ENCODE data around the gene FKRP. TPM values are rescaled to one million over a fixed set of nuclear protein-coding genes. Genes with fewer than 3 reads are reported as not detected.

Gene FKRP
- total RNA-seq, 2 experiments from 2014 or later, result 15.5 to 18.9 TPM

DNA sequence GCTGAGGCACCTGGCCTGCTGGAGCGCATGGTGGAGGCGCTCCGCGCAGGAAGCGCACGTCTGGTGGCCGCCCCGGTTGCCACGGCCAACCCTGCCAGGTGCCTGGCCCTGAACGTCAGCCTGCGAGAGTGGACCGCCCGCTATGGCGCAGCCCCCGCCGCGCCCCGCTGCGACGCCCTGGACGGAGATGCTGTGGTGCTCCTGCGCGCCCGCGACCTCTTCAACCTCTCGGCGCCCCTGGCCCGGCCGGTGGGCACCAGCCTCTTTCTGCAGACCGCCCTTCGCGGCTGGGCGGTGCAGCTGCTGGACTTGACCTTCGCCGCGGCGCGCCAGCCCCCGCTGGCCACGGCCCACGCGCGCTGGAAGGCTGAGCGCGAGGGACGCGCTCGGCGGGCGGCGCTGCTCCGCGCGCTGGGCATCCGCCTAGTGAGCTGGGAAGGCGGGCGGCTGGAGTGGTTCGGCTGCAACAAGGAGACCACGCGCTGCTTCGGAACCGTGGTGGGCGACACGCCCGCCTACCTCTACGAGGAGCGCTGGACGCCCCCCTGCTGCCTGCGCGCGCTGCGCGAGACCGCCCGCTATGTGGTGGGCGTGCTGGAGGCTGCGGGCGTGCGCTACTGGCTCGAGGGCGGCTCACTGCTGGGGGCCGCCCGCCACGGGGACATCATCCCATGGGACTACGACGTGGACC lies 10.1 kb downstream of the FKRP start:
- Histone ChIP-seq H3K27ac (ENCODE audit: low read depth, low read length, poor library complexity, severe bottlenecking) (no peak overlapping the region), H4K20me1 (ENCODE audit: insufficient read depth, low read length) (no peaks in the 10 kb centered on the region), H3K9me2 (ENCODE audit: insufficient read depth, low read length) (no peaks in the 10 kb centered on the region), H3K79me2 (ENCODE audit: insufficient read depth, low read depth, low read length) (no peaks in the 10 kb centered on the region), H3K4me3 (ENCODE audit: low read depth, low read length, poor library complexity, severe bottlenecking) (no peak overlapping the region), H2AFZ (ENCODE audit: low read length) (no peak overlapping the region), H3K4me2 (ENCODE audit: low read length) (no peak overlapping the region), H3K9me3 (ENCODE audit: low read length) (no peaks in the 10 kb centered on the region), H3K36me3 (ENCODE audit: insufficient read depth, low read length) (peaks cover 15% of the 10 kb centered on the region; the same call in 1 of the 2 replicates), H3K4me1 (ENCODE audit: insufficient read depth, low read length, poor library complexity, severe bottlenecking) (peaks cover 11% of the 10 kb centered on the region)
- CTCF ChIA-PET (ENCODE audit: unreplicated experiment), result interaction anchor here (0.6 kb wide), 1 partner anchor 235 kb away, joined by 3 read pairs; no protein-coding TSS in a partner anchor
- TF ChIP-seq EZH2phosphoT487 (IDR thresholded peaks at IDR 0.05; ENCODE audit: borderline replicate concordance, low read depth, low read length), result no peak
- TF ChIP-seq, protein P1, sequence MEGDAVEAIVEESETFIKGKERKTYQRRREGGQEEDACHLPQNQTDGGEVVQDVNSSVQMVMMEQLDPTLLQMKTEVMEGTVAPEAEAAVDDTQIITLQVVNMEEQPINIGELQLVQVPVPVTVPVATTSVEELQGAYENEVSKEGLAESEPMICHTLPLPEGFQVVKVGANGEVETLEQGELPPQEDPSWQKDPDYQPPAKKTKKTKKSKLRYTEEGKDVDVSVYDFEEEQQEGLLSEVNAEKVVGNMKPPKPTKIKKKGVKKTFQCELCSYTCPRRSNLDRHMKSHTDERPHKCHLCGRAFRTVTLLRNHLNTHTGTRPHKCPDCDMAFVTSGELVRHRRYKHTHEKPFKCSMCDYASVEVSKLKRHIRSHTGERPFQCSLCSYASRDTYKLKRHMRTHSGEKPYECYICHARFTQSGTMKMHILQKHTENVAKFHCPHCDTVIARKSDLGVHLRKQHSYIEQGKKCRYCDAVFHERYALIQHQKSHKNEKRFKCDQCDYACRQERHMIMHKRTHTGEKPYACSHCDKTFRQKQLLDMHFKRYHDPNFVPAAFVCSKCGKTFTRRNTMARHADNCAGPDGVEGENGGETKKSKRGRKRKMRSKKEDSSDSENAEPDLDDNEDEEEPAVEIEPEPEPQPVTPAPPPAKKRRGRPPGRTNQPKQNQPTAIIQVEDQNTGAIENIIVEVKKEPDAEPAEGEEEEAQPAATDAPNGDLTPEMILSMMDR (conservative IDR thresholded peaks at IDR 0.05; ENCODE audit: low read length), result no peak
- BruUV-seq (replicated peaks), result no TSS peak
- DNase-seq (ENCODE audit: low spot score), result no peak
- POLR2A ChIA-PET, result no interaction called here
- intact Hi-C loops (cut with micrococcal nuclease; ENCODE audit: unreplicated experiment), result loop anchor here (5.0 kb wide), 2 partner anchors 66 to 236 kb away; no protein-coding TSS in a partner anchor

DNA sequence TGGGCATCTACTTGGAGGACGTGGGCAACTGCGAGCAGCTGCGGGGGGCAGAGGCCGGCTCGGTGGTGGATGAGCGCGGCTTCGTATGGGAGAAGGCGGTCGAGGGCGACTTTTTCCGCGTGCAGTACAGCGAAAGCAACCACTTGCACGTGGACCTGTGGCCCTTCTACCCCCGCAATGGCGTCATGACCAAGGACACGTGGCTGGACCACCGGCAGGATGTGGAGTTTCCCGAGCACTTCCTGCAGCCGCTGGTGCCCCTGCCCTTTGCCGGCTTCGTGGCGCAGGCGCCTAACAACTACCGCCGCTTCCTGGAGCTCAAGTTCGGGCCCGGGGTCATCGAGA lies 10.7 kb downstream of the FKRP start:
- H3K36me3 ChIP-seq (ENCODE audit: insufficient read depth, low read length), result peaks cover 12% of the 10 kb centered on the region; the same call in 1 of the 2 replicates
- intact Hi-C loops (cut with micrococcal nuclease; ENCODE audit: unreplicated experiment), result loop anchor here (5.0 kb wide), 2 partner anchors 66 to 236 kb away; no protein-coding TSS in a partner anchor
- H3K4me2 ChIP-seq (ENCODE audit: low read length), result no peak overlapping the region
- BruUV-seq (replicated peaks), result no TSS peak
- no peak overlapping the region for H3K4me3 ChIP-seq (ENCODE audit: low read depth, low read length, poor library complexity, severe bottlenecking)
- no peaks in the 10 kb centered on the region for H3K9me2 ChIP-seq (ENCODE audit: insufficient read depth, low read length)
- ChIA-PET CTCF (ENCODE audit: unreplicated experiment) (interaction anchor here (0.6 kb wide), 1 partner anchor 236 kb away, joined by 3 read pairs; no protein-coding TSS in a partner anchor), POLR2A (no interaction called here)
- no peak overlapping the region for H2AFZ ChIP-seq (ENCODE audit: low read length)
- H3K27ac ChIP-seq (ENCODE audit: low read depth, low read length, poor library complexity, severe bottlenecking), result no peak overlapping the region
- H3K79me2 ChIP-seq (ENCODE audit: insufficient read depth, low read depth, low read length), result no peaks in the 10 kb centered on the region
- peaks cover 8% of the 10 kb centered on the region for H3K4me1 ChIP-seq (ENCODE audit: insufficient read depth, low read length, poor library complexity, severe bottlenecking)
- TF ChIP-seq EZH2phosphoT487 (IDR thresholded peaks at IDR 0.05; ENCODE audit: borderline replicate concordance, low read depth, low read length), result no peak
- TF ChIP-seq, protein P1 (conservative IDR thresholded peaks at IDR 0.05; ENCODE audit: low read length), result no peak
- no peak for DNase-seq (ENCODE audit: low spot score)
- no peaks in the 10 kb centered on the region for H3K9me3 ChIP-seq (ENCODE audit: low read length)
- no peaks in the 10 kb centered on the region for H4K20me1 ChIP-seq (ENCODE audit: insufficient read depth, low read length)

DNA sequence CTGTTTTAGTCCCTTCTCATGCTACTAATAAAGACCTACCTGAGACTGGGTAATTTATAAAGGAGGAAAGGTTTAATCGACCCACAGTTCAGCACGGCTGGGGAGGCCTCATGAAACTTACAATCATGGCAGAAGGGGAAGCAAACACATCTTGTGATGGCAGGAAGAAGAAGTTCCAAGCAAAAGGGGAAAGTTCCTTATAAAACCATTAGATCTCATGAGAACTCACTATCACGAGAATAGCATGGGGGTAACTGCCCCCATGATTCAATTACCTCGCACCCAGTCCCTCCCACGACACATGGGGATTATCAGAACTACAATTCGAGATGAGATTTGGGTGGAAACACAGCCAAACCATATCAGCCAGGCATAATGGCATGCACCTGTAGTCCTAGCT lies 13.3 kb downstream of the FKRP start:
- intact Hi-C loops (cut with micrococcal nuclease; ENCODE audit: unreplicated experiment), result loop anchor here (5.0 kb wide), 2 partner anchors 63 to 233 kb away; no protein-coding TSS in a partner anchor
- DNase-seq (ENCODE audit: low spot score), result no peak
- Histone ChIP-seq H3K4me1 (ENCODE audit: insufficient read depth, low read length, poor library complexity, severe bottlenecking) (no peaks in the 10 kb centered on the region), H3K4me2 (ENCODE audit: low read length) (no peak overlapping the region), H3K9me3 (ENCODE audit: low read length) (no peaks in the 10 kb centered on the region), H3K27ac (ENCODE audit: low read depth, low read length, poor library complexity, severe bottlenecking) (no peak overlapping the region), H3K9me2 (ENCODE audit: insufficient read depth, low read length) (no peaks in the 10 kb centered on the region), H3K36me3 (ENCODE audit: insufficient read depth, low read length) (peaks cover 12% of the 10 kb centered on the region; the same call in 1 of the 2 replicates), H4K20me1 (ENCODE audit: insufficient read depth, low read length) (no peaks in the 10 kb centered on the region), H3K4me3 (ENCODE audit: low read depth, low read length, poor library complexity, severe bottlenecking) (no peak overlapping the region), H2AFZ (ENCODE audit: low read length) (no peak overlapping the region), H3K79me2 (ENCODE audit: insufficient read depth, low read depth, low read length) (no peaks in the 10 kb centered on the region)
- no peak for TF ChIP-seq EZH2phosphoT487 (IDR thresholded peaks at IDR 0.05; ENCODE audit: borderline replicate concordance, low read depth, low read length)
- TF ChIP-seq, protein P1 (conservative IDR thresholded peaks at IDR 0.05; ENCODE audit: low read length), result no peak
- POLR2A ChIA-PET, result no interaction called here
- CTCF ChIA-PET (ENCODE audit: unreplicated experiment), result no interaction called here
- BruUV-seq (replicated peaks), result no TSS peak
